ENCODE results near the gene CCDC9. TPM values are rescaled to one million over a fixed set of nuclear protein-coding genes. Genes with fewer than 3 reads are reported as not detected.
"Not testable (repeated sequence)": the region's sequence is repeated elsewhere in the genome, so short reads cannot be mapped to it uniquely, and the experiment has no call there.

The CCDC9 gene
- total and polyA plus RNA-seq, 5 donors: 18.1 to 27.8 (median 24.3) TPM

- intact Hi-C loops (cut with DNase I): loop anchor here in 1 of 4 donors (5.0 kb wide), 1 partner anchor 427 kb away; no protein-coding TSS in a partner anchor
- Histone ChIP-seq H3K27ac (ENCODE audit: low read length) (peak overlapping the region; percentile 27), H3K4me1 (ENCODE audit: control insufficient read depth, insufficient read depth, low read length) (no peaks in the 10 kb centered on the region), H3K4me3 (ENCODE audit: low read length) (peak overlapping the region; percentile 61), H3K27me3 (ENCODE audit: control insufficient read depth, insufficient read depth) (no peaks in the 10 kb centered on the region), H3K9me3 (ENCODE audit: control insufficient read depth, low read length) (no peaks in the 10 kb centered on the region)
- WGBS: 5% methylated on average over 81 of the region's 82 CpGs
- DNase-seq (peak in 2 of 3 donors; percentile 63 to 79), ATAC-seq (peak; percentile 0 to 1)
Observed at GRCh38 chr19:47274891-47275761, 18.8 kb downstream of the CCDC9 start.

GRCh38 chr19:47275791-47276461, 19.6 kb downstream of the CCDC9 start:
- intact Hi-C loops (cut with DNase I): loop anchor here in 1 of 4 donors (5.0 kb wide), 1 partner anchor 426 kb away; no protein-coding TSS in a partner anchor
- H3K4me3 ChIP-seq (ENCODE audit: low read length): no peak overlapping the region
- DNase-seq (peak; percentile 68 to 83 (median 82)), ATAC-seq (peak in 1 of 2 donors; percentile 1)
- no peaks in the 10 kb centered on the region for H3K4me1 ChIP-seq (ENCODE audit: control insufficient read depth, insufficient read depth, low read length)
- 42% methylated on average over 13 of the region's 13 CpGs for WGBS
- H3K9me3 ChIP-seq (ENCODE audit: control insufficient read depth, low read length): no peaks in the 10 kb centered on the region
- H3K27ac ChIP-seq (ENCODE audit: low read length): peak overlapping the region; percentile 27
- H3K27me3 ChIP-seq (ENCODE audit: control insufficient read depth, insufficient read depth): no peaks in the 10 kb centered on the region

- not testable (repeated sequence) for DNase-seq; ATAC-seq; H3K4me1 ChIP-seq (ENCODE audit: control insufficient read depth, insufficient read depth, low read length); H3K27me3 ChIP-seq (ENCODE audit: control insufficient read depth, insufficient read depth); H3K9me3 ChIP-seq (ENCODE audit: control insufficient read depth, low read length); H3K27ac ChIP-seq (ENCODE audit: low read length); H3K4me3 ChIP-seq (ENCODE audit: low read length)
- WGBS: 86% methylated on average over 3 of the region's 3 CpGs
- intact Hi-C loops (cut with DNase I): loop anchor here in 1 of 4 donors (5.0 kb wide), 1 partner anchor 426 kb away; no protein-coding TSS in a partner anchor
Observed at GRCh38 chr19:47276513-47276912, 20.2 kb downstream of the CCDC9 start.

GRCh38 chr19:47280183-47280797, 24.0 kb downstream of the CCDC9 start:
- WGBS: 90% methylated on average over 13 of the region's 13 CpGs
- DNase-seq (peak in 1 of 3 donors; percentile 74), ATAC-seq (no peak)
- Histone ChIP-seq H3K4me1 (ENCODE audit: control insufficient read depth, insufficient read depth, low read length) (no peaks in the 10 kb centered on the region), H3K27ac (ENCODE audit: low read length) (no peak overlapping the region), H3K9me3 (ENCODE audit: control insufficient read depth, low read length) (no peaks in the 10 kb centered on the region), H3K4me3 (ENCODE audit: low read length) (no peak overlapping the region), H3K27me3 (ENCODE audit: control insufficient read depth, insufficient read depth) (no peaks in the 10 kb centered on the region)
- intact Hi-C loops (cut with DNase I): no loop called here

- Histone ChIP-seq H3K4me3 (ENCODE audit: low read length) (no peak overlapping the region), H3K9me3 (ENCODE audit: control insufficient read depth, low read length) (no peaks in the 10 kb centered on the region), H3K27ac (ENCODE audit: low read length) (no peak overlapping the region), H3K27me3 (ENCODE audit: control insufficient read depth, insufficient read depth) (no peaks in the 10 kb centered on the region), H3K4me1 (ENCODE audit: control insufficient read depth, insufficient read depth, low read length) (no peaks in the 10 kb centered on the region)
- intact Hi-C loops (cut with DNase I): no loop called here
- ATAC-seq (no peak), DNase-seq (no peak)
- WGBS: 71% methylated on average over 10 of the region's 10 CpGs
Observed at GRCh38 chr19:47283405-47284059, 27.2 kb downstream of the CCDC9 start.

GRCh38 chr19:47284324-47284899, 28.1 kb downstream of the CCDC9 start:
- WGBS: 30% methylated on average over 9 of the region's 9 CpGs
- DNase-seq: no peak
- peak in 1 of 2 donors; percentile 30 for ATAC-seq
- no peaks in the 10 kb centered on the region for H3K27me3 ChIP-seq (ENCODE audit: control insufficient read depth, insufficient read depth)
- no peaks in the 10 kb centered on the region for H3K9me3 ChIP-seq (ENCODE audit: control insufficient read depth, low read length)
- H3K27ac ChIP-seq (ENCODE audit: low read length): no peak overlapping the region
- intact Hi-C loops (cut with DNase I): no loop called here
- H3K4me3 ChIP-seq (ENCODE audit: low read length): no peak overlapping the region
- no peaks in the 10 kb centered on the region for H3K4me1 ChIP-seq (ENCODE audit: control insufficient read depth, insufficient read depth, low read length)

GRCh38 chr19:47296036-47296435, 39.7 kb downstream of the CCDC9 start:
- DNase-seq (peak; percentile 42 to 72 (median 68)), ATAC-seq (peak; percentile 57 to 82)
- H3K27me3 ChIP-seq (ENCODE audit: control insufficient read depth, insufficient read depth): no peaks in the 10 kb centered on the region
- intact Hi-C loops (cut with DNase I): loop anchor here (2.0 to 10.0 kb wide), 4 partner anchors 95 to 409 kb away; no protein-coding TSS in a partner anchor
- no peaks in the 10 kb centered on the region for H3K4me1 ChIP-seq (ENCODE audit: control insufficient read depth, insufficient read depth, low read length)
- H3K27ac ChIP-seq (ENCODE audit: low read length): no peak overlapping the region
- no peak overlapping the region for H3K4me3 ChIP-seq (ENCODE audit: low read length)
- WGBS: 26% methylated on average over 12 of the region's 12 CpGs
- no peaks in the 10 kb centered on the region for H3K9me3 ChIP-seq (ENCODE audit: control insufficient read depth, low read length)

GRCh38 chr19:47300867-47301266, 44.5 kb downstream of the CCDC9 start:
- H3K4me3 ChIP-seq (ENCODE audit: low read length); H3K27me3 ChIP-seq (ENCODE audit: control insufficient read depth, insufficient read depth); intact Hi-C loops (cut with DNase I); H3K4me1 ChIP-seq (ENCODE audit: control insufficient read depth, insufficient read depth, low read length); H3K9me3 ChIP-seq (ENCODE audit: control insufficient read depth, low read length); ATAC-seq; DNase-seq; H3K27ac ChIP-seq (ENCODE audit: low read length): not testable (repeated sequence)
- WGBS: 90% methylated on average over 14 of the region's 14 CpGs

- ATAC-seq: no peak
- WGBS: 90% methylated on average over 10 of the region's 10 CpGs
Observed at GRCh38 chr19:47302249-47302648, 45.9 kb downstream of the CCDC9 start.

GRCh38 chr19:47303966-47304365, 47.6 kb downstream of the CCDC9 start:
- 65% methylated on average over 6 of the region's 6 CpGs for WGBS
- Histone ChIP-seq H3K4me1 (ENCODE audit: control insufficient read depth, insufficient read depth, low read length) (no peaks in the 10 kb centered on the region), H3K27ac (ENCODE audit: low read length) (no peak overlapping the region), H3K9me3 (ENCODE audit: control insufficient read depth, low read length) (no peaks in the 10 kb centered on the region), H3K27me3 (ENCODE audit: control insufficient read depth, insufficient read depth) (no peaks in the 10 kb centered on the region), H3K4me3 (ENCODE audit: low read length) (no peak overlapping the region)
- intact Hi-C loops (cut with DNase I): no loop called here
- no peak for DNase-seq
- ATAC-seq: no peak

More at GRCh38 chr19:47302249-47302648, 45.9 kb downstream of the CCDC9 start:
- no peaks in the 10 kb centered on the region for H3K4me1 ChIP-seq (ENCODE audit: control insufficient read depth, insufficient read depth, low read length)
- no peak overlapping the region for H3K4me3 ChIP-seq (ENCODE audit: low read length)
- intact Hi-C loops (cut with DNase I): no loop called here
- H3K27ac ChIP-seq (ENCODE audit: low read length): no peak overlapping the region
- DNase-seq: no peak
- H3K9me3 ChIP-seq (ENCODE audit: control insufficient read depth, low read length): no peaks in the 10 kb centered on the region
- no peaks in the 10 kb centered on the region for H3K27me3 ChIP-seq (ENCODE audit: control insufficient read depth, insufficient read depth)
